Lower leg skin (tissue), 4 donors: ENCODE results near the gene ASS1. TPM values are rescaled to one million over a fixed set of nuclear protein-coding genes. Genes with fewer than 3 reads are reported as not detected.

Source experiments
- DNase-seq, 2 donors: peaks; one replicate each; pipeline ENCODE4 v3.0.0-alpha.2; 2019; ENCODE audit warnings: low spot score in 2 of 2
- H3K4me3 ChIP-seq: fragments of 200-600 bp; sonication (generic); 2 replicates; pipeline ENCODE4 v1.5.1; 2017; ENCODE audit warnings: mild to moderate bottlenecking, low read depth; ENCODE audit not compliant: poor library complexity, severe bottlenecking
- CTCF ChIP-seq, 3 donors: fragments of 450-650 bp; IDR thresholded peaks; one replicate each; pipeline ENCODE4 v1.5.1; 2016; ENCODE audit warnings: antibody characterized with exemption in 3 of 3, mild to moderate bottlenecking in 3 of 3, moderate library complexity in 2 of 3
- POLR2A ChIP-seq, 2 donors: fragments of 450-650 bp; IDR thresholded peaks; one replicate each; pipeline ENCODE4 v1.6.1; 2016 to 2017; ENCODE audit warnings: antibody characterized with exemption in 2 of 2, mild to moderate bottlenecking in 1 of 2, moderate library complexity in 1 of 2
- WGBS, 2 donors: methylation state at CpG; one replicate each; pipeline ENCODE4 v1.1.5; 2018; 5-methylcytosine and 5-hydroxymethylcytosine counted together
- intact Hi-C: fragments of 100-400 bp; cut with DNase I; formaldehyde crosslinking; loops from one replicate; pipeline ENCODE4 v1.15.0; 2023; ENCODE audit warnings: low total_unique reads
- total RNA-seq, 4 donors: library from RNA; depleted of rRNA; stranded (reverse); fragments of >200 nt; gene quantifications; one replicate each; pipeline ENCODE4 v1.1.0, GENCODE V29; 2016

ASS1 gene
- total RNA-seq, 4 donors from 2014 or later: 98.7 to 104 (median 103) TPM

GRCh38 chr9:130472184-130472705, 27.5 kb downstream of the ASS1 start:
- TF ChIP-seq POLR2A (IDR thresholded peaks at IDR 0.05) (no peak), CTCF (IDR thresholded peaks at IDR 0.05) (no peak)
- H3K4me3 ChIP-seq: no peak overlapping the region
- 73 to 74% methylated on average over 16 to 18 of the region's 19 CpGs for WGBS, 2 donors
- DNase-seq: no peak
- intact Hi-C loops: no loop called here

- intact Hi-C loops: no loop called here
- TF ChIP-seq CTCF (IDR thresholded peaks at IDR 0.05) (no peak), POLR2A (IDR thresholded peaks at IDR 0.05) (no peak)
- H3K4me3 ChIP-seq: no peak overlapping the region
- 88 to 92% methylated on average over 6 of the region's 6 CpGs for WGBS, 2 donors
- no peak for DNase-seq
These were observed 28.2 kb downstream of the ASS1 start for GRCh38 chr9:130473009-130473408.

GRCh38 chr9:130473566-130473965, 28.8 kb downstream of the ASS1 start:
- H3K4me3 ChIP-seq: no peak overlapping the region
- WGBS, 2 donors: 59 to 73% methylated on average over 13 of the region's 13 CpGs
- intact Hi-C loops: no loop called here
- TF ChIP-seq POLR2A (IDR thresholded peaks at IDR 0.05) (no peak), CTCF (IDR thresholded peaks at IDR 0.05) (no peak)
- DNase-seq: no peak

GRCh38 chr9:130474106-130474505, 29.3 kb downstream of the ASS1 start:
- DNase-seq: no peak
- H3K4me3 ChIP-seq: no peak overlapping the region
- TF ChIP-seq POLR2A (IDR thresholded peaks at IDR 0.05): no peak
- no peak for TF ChIP-seq CTCF (IDR thresholded peaks at IDR 0.05)
- WGBS, 2 donors: 73 to 83% methylated on average over 15 of the region's 15 CpGs
- intact Hi-C loops: no loop called here

GRCh38 chr9:130476151-130476730, 31.5 kb downstream of the ASS1 start:
- TF ChIP-seq POLR2A (IDR thresholded peaks at IDR 0.05) (no peak), CTCF (IDR thresholded peaks at IDR 0.05) (no peak)
- no peak for DNase-seq
- no peak overlapping the region for H3K4me3 ChIP-seq
- 86 to 87% methylated on average over 21 of the region's 21 CpGs for WGBS, 2 donors
- intact Hi-C loops: no loop called here

GRCh38 chr9:130477564-130477963, 32.8 kb downstream of the ASS1 start:
- no peak for TF ChIP-seq CTCF (IDR thresholded peaks at IDR 0.05)
- TF ChIP-seq POLR2A (IDR thresholded peaks at IDR 0.05): no peak
- DNase-seq: no peak
- WGBS, 2 donors: 90 to 91% methylated on average over 12 of the region's 12 CpGs
- H3K4me3 ChIP-seq: no peak overlapping the region
- intact Hi-C loops: no loop called here
